K562 (cell line): ENCODE measurements around the gene LGALS3.

Source experiments
- MAFK ChIP-seq: IDR thresholded peaks from 2 replicates; pipeline ENCODE4 v1.6.1; 2011; ENCODE audit warnings: low read length, improper control_type of control experiment
- MXI1 ChIP-seq: IDR thresholded peaks from 2 replicates; pipeline ENCODE4 v1.6.1; 2011; ENCODE audit warnings: low read depth, mild to moderate bottlenecking, improper control_type of control experiment, low read length
- MYC ChIP-seq, 2 experiments: fragments of 250-450 bp in 1 of 2; sonication (Bioruptor Pico) in 1 of 2; IDR thresholded peaks; 2 replicates each; pipeline versions ENCODE4 v1.5.1 to v1.6.1; 2012 to 2021; ENCODE audit warnings: low read depth in 2 of 2, borderline replicate concordance in 1 of 2, improper control_type of control experiment in 1 of 2, low read length in 1 of 2, mild to moderate bottlenecking in 1 of 2, moderate library complexity in 1 of 2
- SNIP1 ChIP-seq: fragments of 450-650 bp; IDR thresholded peaks from 2 replicates; pipeline ENCODE4 v1.7.1; 2017; ENCODE audit warnings: low read depth, mild to moderate bottlenecking
- SP2 ChIP-seq: IDR thresholded peaks from 2 replicates; pipeline ENCODE4 v1.6.1; 2011; ENCODE audit warnings: mild to moderate bottlenecking, low read depth, low read length, moderate library complexity; ENCODE audit not compliant: poor library complexity, severe bottlenecking; ENCODE audit errors: extremely low read depth
- SPI1 ChIP-seq: IDR thresholded peaks from 2 replicates; pipeline ENCODE4 v1.6.1; 2011; ENCODE audit warnings: low read depth, low read length, control low read depth, borderline replicate concordance
- TCF7 ChIP-seq: sonication (generic); IDR thresholded peaks from 2 replicates; pipeline ENCODE4 v1.6.1; 2016; ENCODE audit warnings: antibody characterized with exemption, borderline replicate concordance
- ZNF212 ChIP-seq: fragments of 450-650 bp; formaldehyde crosslinking; IDR thresholded peaks from 2 replicates; pipeline ENCODE4 v1.4.0; 2020; ENCODE audit warnings: mild to moderate bottlenecking
- ZNF232 ChIP-seq: sonication (generic); formaldehyde crosslinking; IDR thresholded peaks from 2 replicates; pipeline ENCODE4 v1.8.0; 2022; ENCODE audit warnings: mild to moderate bottlenecking, missing genetic modification reagents
- ZNF644 ChIP-seq: fragments of 200-800 bp; sonication (Bioruptor generic); IDR thresholded peaks from 2 replicates; pipeline ENCODE4 v1.6.1; 2016; ENCODE audit warnings: low read depth, missing genetic modification characterization, missing compliant biosample characterization
- TF ChIP-seq, protein P1 (sequence below), 3 experiments: IDR thresholded peaks in 2 of 3; conservative IDR thresholded peaks in 1 of 3; 2 replicates each; pipeline ENCODE4 v1.5.1; 2011 to 2012; ENCODE audit warnings: low read length in 3 of 3, mild to moderate bottlenecking in 3 of 3, control low read depth in 2 of 3, improper control_type of control experiment in 1 of 3, inconsistent platforms in 1 of 3, low read depth in 1 of 3, mixed read lengths in 1 of 3, moderate library complexity in 1 of 3; ENCODE audit not compliant: insufficient read depth in 2 of 3

DNA sequence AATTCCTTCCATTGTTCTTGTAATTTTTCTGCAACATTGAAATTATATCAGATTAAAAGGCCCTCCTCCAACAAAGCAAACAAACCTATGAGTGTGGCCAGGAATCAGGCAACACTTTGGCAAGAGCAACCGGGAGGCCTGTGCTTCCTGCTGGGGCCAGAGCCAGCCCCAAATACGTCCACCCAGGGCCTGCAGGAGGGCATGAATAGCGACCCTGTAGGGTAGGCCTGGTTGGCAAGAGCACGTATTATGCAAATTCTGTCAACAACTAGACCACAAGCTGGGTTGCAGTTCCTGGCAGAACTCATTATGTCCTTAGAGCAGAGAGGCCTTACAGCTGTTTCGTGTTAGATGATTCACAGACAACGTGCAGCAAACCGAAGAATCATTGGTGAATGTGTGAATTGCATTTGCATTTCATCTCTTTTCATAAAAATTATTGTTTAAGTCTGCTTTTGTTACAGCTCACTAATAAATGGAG is 26.9 kb upstream of the LGALS3 start:
- TF ChIP-seq MAFK (no peak), ZNF644 (tag) (no peak), ZNF212 (CRISPR knock-in tag) (no peak), TCF7 (no peak), SNIP1 (no peak), SP2 (no peak), SPI1 (no peak), MYC (IDR thresholded peaks at IDR 0.05; ENCODE audit: low read depth, low read length) (no peak), MYC (CRISPR knock-in tag; IDR thresholded peaks at IDR 0.05; ENCODE audit: borderline replicate concordance, low read depth) (no peak), MXI1 (no peak), ZNF232 (CRISPR knock-in tag) (no peak)
- TF ChIP-seq, protein P1, sequence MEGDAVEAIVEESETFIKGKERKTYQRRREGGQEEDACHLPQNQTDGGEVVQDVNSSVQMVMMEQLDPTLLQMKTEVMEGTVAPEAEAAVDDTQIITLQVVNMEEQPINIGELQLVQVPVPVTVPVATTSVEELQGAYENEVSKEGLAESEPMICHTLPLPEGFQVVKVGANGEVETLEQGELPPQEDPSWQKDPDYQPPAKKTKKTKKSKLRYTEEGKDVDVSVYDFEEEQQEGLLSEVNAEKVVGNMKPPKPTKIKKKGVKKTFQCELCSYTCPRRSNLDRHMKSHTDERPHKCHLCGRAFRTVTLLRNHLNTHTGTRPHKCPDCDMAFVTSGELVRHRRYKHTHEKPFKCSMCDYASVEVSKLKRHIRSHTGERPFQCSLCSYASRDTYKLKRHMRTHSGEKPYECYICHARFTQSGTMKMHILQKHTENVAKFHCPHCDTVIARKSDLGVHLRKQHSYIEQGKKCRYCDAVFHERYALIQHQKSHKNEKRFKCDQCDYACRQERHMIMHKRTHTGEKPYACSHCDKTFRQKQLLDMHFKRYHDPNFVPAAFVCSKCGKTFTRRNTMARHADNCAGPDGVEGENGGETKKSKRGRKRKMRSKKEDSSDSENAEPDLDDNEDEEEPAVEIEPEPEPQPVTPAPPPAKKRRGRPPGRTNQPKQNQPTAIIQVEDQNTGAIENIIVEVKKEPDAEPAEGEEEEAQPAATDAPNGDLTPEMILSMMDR (IDR thresholded peaks at IDR 0.05 in 2 of 3, conservative IDR thresholded peaks at IDR 0.05 in 1 of 3; ENCODE audit: insufficient read depth in 2 of 3, low read depth in 1 of 3, low read length in 3 of 3): no peak
